T-helper 1 cell treated with Interleukin-12 subunit alpha and Interleukin-12 subunit beta and Interleukin-4 antibody, amounts not matched to agents 30 ng/mL and 1 ng/mL, for 36 hours (primary cell): ENCODE measurements around the gene SLC47A2. TPM values are rescaled to one million over a fixed set of nuclear protein-coding genes. Genes with fewer than 3 reads are reported as not detected.
"Not testable (repeated sequence)": the region's sequence is repeated elsewhere in the genome, so short reads cannot be mapped to it uniquely, and the experiment has no call there.

ENCODE experiments used
- intact Hi-C: fragments of 100-400 bp; cut with micrococcal nuclease; formaldehyde crosslinking; loops from one replicate; pipeline ENCODE4 v1.15.1; 2024
- total RNA-seq: library from RNA; stranded (reverse); gene quantifications from 2 replicates; pipeline ENCODE4 v1.2.3, GENCODE V29; 2022

SLC47A2 gene
- total RNA-seq, 1 donor from 2014 or later, result not detected

GRCh38 chr17:19671433-19671832 lies 45.0 kb downstream of the SLC47A2 start:
- intact Hi-C loops, result no loop called here

GRCh38 chr17:19670908-19671307 lies 45.5 kb downstream of the SLC47A2 start:
- intact Hi-C loops, result no loop called here

- intact Hi-C loops, result not testable (repeated sequence)
These were observed 46.7 kb downstream of the SLC47A2 start for GRCh38 chr17:19669680-19670079.

- intact Hi-C loops, result no loop called here
These were observed 51.6 kb downstream of the SLC47A2 start for GRCh38 chr17:19664821-19665181.

- intact Hi-C loops, result no loop called here
These were observed 52.1 kb downstream of the SLC47A2 start for GRCh38 chr17:19664136-19664820.

GRCh38 chr17:19663097-19663496 lies 53.3 kb downstream of the SLC47A2 start:
- intact Hi-C loops, result no loop called here

GRCh38 chr17:19661121-19661520 lies 55.3 kb downstream of the SLC47A2 start:
- intact Hi-C loops, result no loop called here

- intact Hi-C loops, result no loop called here
These were observed 56.0 kb downstream of the SLC47A2 start for GRCh38 chr17:19660219-19660870.

GRCh38 chr17:19659366-19660177 lies 56.8 kb downstream of the SLC47A2 start:
- intact Hi-C loops, result no loop called here

- intact Hi-C loops, result no loop called here
These were observed 59.4 kb downstream of the SLC47A2 start for GRCh38 chr17:19656851-19657581.

- intact Hi-C loops, result no loop called here
These were observed 60.0 kb downstream of the SLC47A2 start for GRCh38 chr17:19656336-19656735.

- intact Hi-C loops, result no loop called here
These were observed 61.5 kb downstream of the SLC47A2 start for GRCh38 chr17:19654896-19655295.

GRCh38 chr17:19654342-19654886 lies 62.0 kb downstream of the SLC47A2 start:
- intact Hi-C loops, result no loop called here

GRCh38 chr17:19652595-19652994 lies 63.8 kb downstream of the SLC47A2 start:
- intact Hi-C loops, result no loop called here

GRCh38 chr17:19651451-19652238 lies 64.7 kb downstream of the SLC47A2 start:
- intact Hi-C loops, result no loop called here

- intact Hi-C loops, result no loop called here
These were observed 65.6 kb downstream of the SLC47A2 start for GRCh38 chr17:19650826-19651225.

- intact Hi-C loops, result loop anchor here (2.0 kb wide), 1 partner anchor 224 kb away; no protein-coding TSS in a partner anchor
These were observed 67.2 kb downstream of the SLC47A2 start for GRCh38 chr17:19649274-19649541.

- intact Hi-C loops, result loop anchor here (1.0 to 2.0 kb wide), 5 partner anchors 118 to 286 kb away; partner anchors contain the start of genes B9D1 and MAPK7
These were observed 67.7 kb downstream of the SLC47A2 start, which contains the start of gene ALDH3A2 for GRCh38 chr17:19648475-19649273. ALDH3A2 (plus strand) TSS chr17:19648751; CDS start chr17:19648972, 221 bp downstream.

GRCh38 chr17:19647697-19648474 lies 68.5 kb downstream of the SLC47A2 start:
- intact Hi-C loops, result loop anchor here (1.0 to 2.0 kb wide), 5 partner anchors 118 to 286 kb away; partner anchors contain the start of genes B9D1 and MAPK7
